Tibial nerve (tissue), 4 donors: ENCODE results near the gene SOX5.

Source experiments
- CTCF ChIP-seq, 5 experiments: fragments of 200-600 bp in 3 of 5; fragments of 450-650 bp in 2 of 5; sonication (generic) in 3 of 5; IDR thresholded peaks; one replicate each; pipeline ENCODE4 v1.5.1; 2016 to 2019; ENCODE audit warnings: antibody characterized with exemption in 5 of 5, mild to moderate bottlenecking in 3 of 5, moderate library complexity in 2 of 5
- EP300 ChIP-seq, 2 donors: sonication (generic); formaldehyde crosslinking; IDR thresholded peaks; one replicate each; pipeline ENCODE4 v1.6.1; 2017; ENCODE audit warnings: antibody characterized with exemption in 2 of 2, mild to moderate bottlenecking in 1 of 2
- POLR2A ChIP-seq, 2 donors: fragments of 450-650 bp; IDR thresholded peaks; one replicate each; pipeline ENCODE4 v1.6.1; 2017; ENCODE audit warnings: antibody characterized with exemption in 2 of 2, mild to moderate bottlenecking in 2 of 2, moderate library complexity in 2 of 2

DNA sequence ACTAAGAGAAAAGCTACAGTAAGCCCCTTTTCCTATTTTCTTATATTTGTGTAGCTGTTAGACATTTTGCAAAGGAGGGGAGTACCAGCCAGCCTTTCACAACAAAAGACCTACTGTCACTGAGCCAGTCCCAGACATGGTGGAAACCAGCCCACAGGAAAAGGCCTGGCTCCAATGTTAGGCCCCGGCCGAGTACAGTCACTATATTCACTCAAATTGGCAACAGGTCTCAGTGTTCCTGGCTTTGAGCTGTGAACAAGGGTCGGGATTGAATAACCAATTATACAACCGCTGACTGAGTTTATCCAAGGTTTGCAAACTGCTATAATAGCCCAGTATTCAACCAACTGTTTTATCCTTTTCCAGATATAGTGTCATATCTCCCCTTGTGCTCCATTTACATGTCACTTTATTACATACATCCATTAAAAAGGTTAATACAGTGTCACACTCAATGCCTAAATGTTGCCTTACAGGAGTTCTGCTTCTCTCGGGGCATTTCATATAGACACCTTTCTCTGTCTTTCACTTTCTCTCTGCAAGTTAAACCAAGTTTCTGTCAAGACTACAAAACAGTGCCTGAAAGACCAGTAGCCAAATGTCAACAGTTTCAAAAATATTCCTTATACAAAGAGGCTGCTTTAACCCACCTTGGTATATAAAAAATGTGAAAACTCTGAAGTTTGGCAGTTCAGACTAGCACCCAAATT is 178.1 kb downstream of the SOX5 start:
- TF ChIP-seq POLR2A (IDR thresholded peaks at IDR 0.05) (no peak), CTCF (IDR thresholded peaks at IDR 0.05) (no peak), EP300 (IDR thresholded peaks at IDR 0.05) (peak in 1 of 2 donors; percentile 68)
